Prostate gland (tissue), 2 donors: Measurements from ENCODE around the gene SLC35F3.

Experiments
- CTCF ChIP-seq, 4 experiments: fragments of 200-600 bp in 2 of 4; fragments of 450-650 bp in 2 of 4; sonication (generic) in 2 of 4; IDR thresholded peaks; 1 replicate in 3 of 4; 2 replicates in 1 of 4; pipeline ENCODE4 v1.5.1; 2016 to 2019; ENCODE audit warnings: antibody characterized with exemption in 4 of 4, mild to moderate bottlenecking in 2 of 4, moderate library complexity in 2 of 4
- POLR2A ChIP-seq: fragments of 450-650 bp; IDR thresholded peaks from one replicate; pipeline ENCODE4 v1.6.1; 2016; ENCODE audit warnings: antibody characterized with exemption, mild to moderate bottlenecking

DNA sequence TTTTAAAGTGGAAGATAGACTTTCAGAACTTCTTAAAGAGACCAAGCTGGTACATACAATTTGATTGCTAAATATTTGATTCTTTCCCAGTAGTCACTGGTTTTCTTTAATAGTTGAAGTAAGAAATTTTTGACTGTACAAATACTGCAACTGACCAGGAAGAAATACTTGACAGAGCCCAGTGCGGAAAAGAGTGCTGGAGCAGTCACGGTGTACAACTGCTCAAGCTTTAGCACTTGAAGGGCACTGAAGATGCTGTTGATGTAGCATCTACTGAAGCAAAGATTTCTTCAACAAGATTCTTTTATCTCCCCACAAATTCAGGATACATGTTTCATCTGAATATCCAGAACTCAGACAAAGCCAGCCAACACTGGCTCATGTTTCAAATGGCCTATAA lies 41.5 kb downstream of the SLC35F3 start:
- TF ChIP-seq CTCF (IDR thresholded peaks at IDR 0.05) (no peak), POLR2A (no peak)
